ENCODE results near the gene MRPL22. TPM values are rescaled to one million over a fixed set of nuclear protein-coding genes. Genes with fewer than 3 reads are reported as not detected.

The MRPL22 gene
- total and polyA plus RNA-seq, 2 of the 13 experiments (the other 11 are each of a cell fraction or from before 2014, with no cell fraction given): 66.8 to 84.8 TPM

DNA sequence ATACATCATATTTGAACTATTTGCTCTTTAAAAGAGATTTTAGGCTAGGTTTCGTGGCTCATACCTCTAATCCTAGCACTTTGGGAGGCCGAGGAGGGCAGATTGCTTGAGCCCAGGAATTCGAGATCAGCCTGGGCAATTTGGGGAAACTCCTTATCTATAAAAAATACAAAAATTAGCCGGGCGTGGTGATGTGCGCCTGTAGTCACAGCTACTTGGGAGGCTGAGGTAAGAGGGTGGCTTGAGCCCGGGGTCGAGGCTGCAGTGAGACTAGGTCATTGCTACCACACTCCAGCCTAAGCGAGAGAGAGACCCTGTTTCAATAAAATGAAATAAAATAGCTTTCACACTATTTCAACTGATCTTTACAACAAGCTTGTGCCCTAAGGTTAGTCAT is 500 bp upstream of the MRPL22 start:
- BruUV-seq (replicated peaks): no TSS peak
- Histone ChIP-seq H3K27me3 (ENCODE audit: control insufficient read depth in 1 of 2, insufficient read depth in 2 of 2, low read length in 2 of 2) (no peaks in the 10 kb centered on the region; a peak in 1 of 5 replicates), H3K27ac (ENCODE audit: extremely low read length, insufficient read depth, low read length) (peak overlapping the region; percentile 78), H3K79me2 (ENCODE audit: insufficient read depth, low read length) (peaks cover 63% of the 10 kb centered on the region), H4K20me1 (ENCODE audit: insufficient read depth, low read length) (no peaks in the 10 kb centered on the region), H3K9me3 (ENCODE audit: low read length) (no peaks in the 10 kb centered on the region), H3K4me2 (ENCODE audit: low read depth, low read length) (peak overlapping the region; percentile 68), H3K9ac (ENCODE audit: insufficient read depth, low read depth, low read length) (peak overlapping the region; percentile 90), H3K4me1 (ENCODE audit: insufficient read depth, low read length) (peaks cover 54% of the 10 kb centered on the region), H2AFZ (ENCODE audit: low read length) (no peak overlapping the region), H3K36me3 (replicated peaks in 1 of 2; ENCODE audit: control insufficient read depth in 1 of 2, insufficient read depth in 2 of 2, low read length in 2 of 2) (peaks cover 2 to 3% of the 10 kb centered on the region in 2 experiments), H3K4me3 (replicated peaks in 1 of 3; ENCODE audit: insufficient read depth in 1 of 3, low read depth in 2 of 3, low read length in 3 of 3) (peak overlapping the region; percentile 80 to 83 (median 82))
- in situ Hi-C loops (cut with HindIII; ENCODE audit: extremely low pct_ligation_motif_present, low pct_unique_long_range_greater_than_20kb): no loop called here
- ChIA-PET CTCF (ENCODE audit: low intra/inter-chr PET ratio, low total read pairs) (no interaction called here), POLR2A (no interaction called here)
- DNase-seq (ENCODE audit: low spot score): no peak
- 86% methylated on average over 9 of the region's 9 CpGs for WGBS (ENCODE audit: low lambda C conversion rate)
- intact Hi-C loops (cut with micrococcal nuclease; ENCODE audit: unreplicated experiment): no loop called here
- no peak for FAIRE-seq
- ATAC-seq: no peak
- TF ChIP-seq ZBTB3 (CRISPR knock-in tag; IDR thresholded peaks at IDR 0.05; ENCODE audit: borderline replicate concordance, low read depth): no peak; the same call in 1 of the 2 replicates
- TF ChIP-seq, protein P1, sequence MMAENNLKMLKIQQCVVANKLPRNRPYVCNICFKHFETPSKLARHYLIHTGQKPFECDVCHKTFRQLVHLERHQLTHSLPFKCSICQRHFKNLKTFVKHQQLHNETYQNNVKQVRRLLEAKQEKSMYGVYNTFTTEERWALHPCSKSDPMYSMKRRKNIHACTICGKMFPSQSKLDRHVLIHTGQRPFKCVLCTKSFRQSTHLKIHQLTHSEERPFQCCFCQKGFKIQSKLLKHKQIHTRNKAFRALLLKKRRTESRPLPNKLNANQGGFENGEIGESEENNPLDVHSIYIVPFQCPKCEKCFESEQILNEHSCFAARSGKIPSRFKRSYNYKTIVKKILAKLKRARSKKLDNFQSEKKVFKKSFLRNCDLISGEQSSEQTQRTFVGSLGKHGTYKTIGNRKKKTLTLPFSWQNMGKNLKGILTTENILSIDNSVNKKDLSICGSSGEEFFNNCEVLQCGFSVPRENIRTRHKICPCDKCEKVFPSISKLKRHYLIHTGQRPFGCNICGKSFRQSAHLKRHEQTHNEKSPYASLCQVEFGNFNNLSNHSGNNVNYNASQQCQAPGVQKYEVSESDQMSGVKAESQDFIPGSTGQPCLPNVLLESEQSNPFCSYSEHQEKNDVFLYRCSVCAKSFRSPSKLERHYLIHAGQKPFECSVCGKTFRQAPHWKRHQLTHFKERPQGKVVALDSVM (CRISPR knock-in tag; IDR thresholded peaks at IDR 0.05): no peak
- no peak for TF ChIP-seq SATB2 (CRISPR knock-in tag; IDR thresholded peaks at IDR 0.05)
- TF ChIP-seq ZNF746 (CRISPR knock-in tag; IDR thresholded peaks at IDR 0.05): no peak
- no peak for TF ChIP-seq HNRNPK (IDR thresholded peaks at IDR 0.05; ENCODE audit: low read depth, low read length, poor library complexity, severe bottlenecking)
- no peak for TF ChIP-seq KLF12 (CRISPR knock-in tag; IDR thresholded peaks at IDR 0.05; ENCODE audit: borderline replicate concordance)
- TF ChIP-seq, protein P2, sequence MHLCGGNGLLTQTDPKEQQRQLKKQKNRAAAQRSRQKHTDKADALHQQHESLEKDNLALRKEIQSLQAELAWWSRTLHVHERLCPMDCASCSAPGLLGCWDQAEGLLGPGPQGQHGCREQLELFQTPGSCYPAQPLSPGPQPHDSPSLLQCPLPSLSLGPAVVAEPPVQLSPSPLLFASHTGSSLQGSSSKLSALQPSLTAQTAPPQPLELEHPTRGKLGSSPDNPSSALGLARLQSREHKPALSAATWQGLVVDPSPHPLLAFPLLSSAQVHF (CRISPR knock-in tag; IDR thresholded peaks at IDR 0.05): 0 out of 2 replicates have a peak, but pooled peaks have one; percentile 30
- no peak for TF ChIP-seq ZSCAN12 (CRISPR knock-in tag; IDR thresholded peaks at IDR 0.05)
- no peak for TF ChIP-seq KDM5A (IDR thresholded peaks at IDR 0.05; ENCODE audit: borderline replicate concordance, low read length)
- no peak for TF ChIP-seq ZNF850 (CRISPR knock-in tag; conservative IDR thresholded peaks at IDR 0.05)
- TF ChIP-seq ZSCAN22 (CRISPR knock-in tag; IDR thresholded peaks at IDR 0.05): 0 out of 2 replicates have a peak, but pooled peaks have one; percentile 42
- TF ChIP-seq ESRRA (CRISPR knock-in tag; IDR thresholded peaks at IDR 0.05; ENCODE audit: low read depth): no peak
- TF ChIP-seq, protein P3, sequence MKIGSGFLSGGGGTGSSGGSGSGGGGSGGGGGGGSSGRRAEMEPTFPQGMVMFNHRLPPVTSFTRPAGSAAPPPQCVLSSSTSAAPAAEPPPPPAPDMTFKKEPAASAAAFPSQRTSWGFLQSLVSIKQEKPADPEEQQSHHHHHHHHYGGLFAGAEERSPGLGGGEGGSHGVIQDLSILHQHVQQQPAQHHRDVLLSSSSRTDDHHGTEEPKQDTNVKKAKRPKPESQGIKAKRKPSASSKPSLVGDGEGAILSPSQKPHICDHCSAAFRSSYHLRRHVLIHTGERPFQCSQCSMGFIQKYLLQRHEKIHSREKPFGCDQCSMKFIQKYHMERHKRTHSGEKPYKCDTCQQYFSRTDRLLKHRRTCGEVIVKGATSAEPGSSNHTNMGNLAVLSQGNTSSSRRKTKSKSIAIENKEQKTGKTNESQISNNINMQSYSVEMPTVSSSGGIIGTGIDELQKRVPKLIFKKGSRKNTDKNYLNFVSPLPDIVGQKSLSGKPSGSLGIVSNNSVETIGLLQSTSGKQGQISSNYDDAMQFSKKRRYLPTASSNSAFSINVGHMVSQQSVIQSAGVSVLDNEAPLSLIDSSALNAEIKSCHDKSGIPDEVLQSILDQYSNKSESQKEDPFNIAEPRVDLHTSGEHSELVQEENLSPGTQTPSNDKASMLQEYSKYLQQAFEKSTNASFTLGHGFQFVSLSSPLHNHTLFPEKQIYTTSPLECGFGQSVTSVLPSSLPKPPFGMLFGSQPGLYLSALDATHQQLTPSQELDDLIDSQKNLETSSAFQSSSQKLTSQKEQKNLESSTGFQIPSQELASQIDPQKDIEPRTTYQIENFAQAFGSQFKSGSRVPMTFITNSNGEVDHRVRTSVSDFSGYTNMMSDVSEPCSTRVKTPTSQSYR (CRISPR knock-in tag; IDR thresholded peaks at IDR 0.05; ENCODE audit: borderline replicate concordance): no peak
- no peak for TF ChIP-seq AKAP8 (CRISPR knock-in tag; IDR thresholded peaks at IDR 0.05)
- no peak for TF ChIP-seq ZNF709 (CRISPR knock-in tag; IDR thresholded peaks at IDR 0.05)
- no peak for TF ChIP-seq IRF2 (CRISPR knock-in tag; IDR thresholded peaks at IDR 0.05)
- no peak for TF ChIP-seq ZNF292 (CRISPR knock-in tag; IDR thresholded peaks at IDR 0.05; ENCODE audit: borderline replicate concordance, low read depth)
- 0 out of 2 replicates have a peak, but pooled peaks have one; percentile 1 for TF ChIP-seq PHF21A (CRISPR knock-in tag; IDR thresholded peaks at IDR 0.05)
- no peak for TF ChIP-seq ZFY (CRISPR knock-in tag; IDR thresholded peaks at IDR 0.05)
